WI38 (cell line): ENCODE results near the gene UBL7.
"Not testable (repeated sequence)": the region's sequence is repeated elsewhere in the genome, so short reads cannot be mapped to it uniquely, and the experiment has no call there.

Experiments
- H3K4me3 ChIP-seq: 2 replicates; pipeline ENCODE4 v1.5.1; 2011; ENCODE audit warnings: low read depth, mild to moderate bottlenecking, control low read depth, low read length
- CTCF ChIP-seq: IDR thresholded peaks from 2 replicates; pipeline ENCODE4 v1.5.1; 2012; ENCODE audit warnings: low read depth, mild to moderate bottlenecking, control low read depth, low read length

The UBL7 gene

GRCh38 chr15:74463634-74464033 is 2.7 kb upstream of the UBL7 start:
- TF ChIP-seq CTCF, result no peak
- H3K4me3 ChIP-seq, result no peak overlapping the region

GRCh38 chr15:74461847-74462511 is 1.0 kb upstream of the UBL7 start:
- H3K4me3 ChIP-seq, result peak overlapping the region; percentile 77
- no peak for TF ChIP-seq CTCF

GRCh38 chr15:74460298-74460697 is 662 bp downstream of the UBL7 start:
- no peak for TF ChIP-seq CTCF

GRCh38 chr15:74459798-74460197 is 1.2 kb downstream of the UBL7 start:
- H3K4me3 ChIP-seq, result not testable (repeated sequence)

More at GRCh38 chr15:74460298-74460697, 662 bp downstream of the UBL7 start:
- peak overlapping the region; percentile 77 for H3K4me3 ChIP-seq

- TF ChIP-seq CTCF, result no peak
- H3K4me3 ChIP-seq, result no peak overlapping the region
These were observed 2.5 kb downstream of the UBL7 start for GRCh38 chr15:74458473-74458872.

GRCh38 chr15:74457036-74457435 is 3.9 kb downstream of the UBL7 start:
- H3K4me3 ChIP-seq, result not testable (repeated sequence)

GRCh38 chr15:74454764-74455500 is 6.0 kb downstream of the UBL7 start:
- no peak overlapping the region for H3K4me3 ChIP-seq
- TF ChIP-seq CTCF, result no peak

GRCh38 chr15:74453925-74454763 is 6.8 kb downstream of the UBL7 start:
- no peak for TF ChIP-seq CTCF
- no peak overlapping the region for H3K4me3 ChIP-seq
